HepG2 (cell line): Measurements from ENCODE around the gene CCT7. TPM values are rescaled to one million over a fixed set of nuclear protein-coding genes. Genes with fewer than 3 reads are reported as not detected.

Experiments
- ESRRA ChIP-seq: sonication (generic); formaldehyde crosslinking; IDR thresholded peaks from 2 replicates; pipeline ENCODE4 v1.5.1; 2020; ENCODE audit warnings: mild to moderate bottlenecking, low read depth, missing genetic modification reagents
- FOXA1 ChIP-seq, 2 experiments: fragments of 450-650 bp in 1 of 2; sonication (generic) in 1 of 2; formaldehyde crosslinking in 1 of 2; IDR thresholded peaks; 2 replicates each; pipeline versions ENCODE4 v1.4.0 to v1.6.1; 2016 to 2020; ENCODE audit warnings: missing genetic modification reagents in 1 of 2
- JUNB ChIP-seq: sonication (generic); formaldehyde crosslinking; IDR thresholded peaks from 2 replicates; pipeline ENCODE4 v1.8.0; 2022; ENCODE audit warnings: missing genetic modification reagents, mild to moderate bottlenecking, borderline replicate concordance
- MED8 ChIP-seq: sonication (generic); formaldehyde crosslinking; IDR thresholded peaks from 2 replicates; pipeline ENCODE4 v1.8.1; 2023; ENCODE audit warnings: mild to moderate bottlenecking, missing genetic modification reagents; ENCODE audit not compliant: insufficient replicate concordance
- RFXANK ChIP-seq: IDR thresholded peaks from 2 replicates; pipeline ENCODE4 v1.6.1; 2016
- RXRB ChIP-seq: IDR thresholded peaks from 2 replicates; pipeline ENCODE4 v1.6.1; 2016; ENCODE audit warnings: borderline replicate concordance, missing genetic modification reagents, missing compliant biosample characterization
- SIX1 ChIP-seq: sonication (generic); formaldehyde crosslinking; IDR thresholded peaks from 2 replicates; pipeline ENCODE4 v1.4.0; 2020; ENCODE audit warnings: missing genetic modification reagents, borderline replicate concordance
- SMYD3 ChIP-seq: sonication (generic); formaldehyde crosslinking; IDR thresholded peaks from 2 replicates; pipeline ENCODE4 v1.8.1; 2023; ENCODE audit warnings: mild to moderate bottlenecking, missing genetic modification reagents
- ZEB1 ChIP-seq: IDR thresholded peaks from 2 replicates; pipeline ENCODE4 v1.6.1; 2012; ENCODE audit warnings: mild to moderate bottlenecking, low read depth, inconsistent platforms; ENCODE audit not compliant: insufficient replicate concordance
- ZMYM2 ChIP-seq: sonication (generic); formaldehyde crosslinking; IDR thresholded peaks from 2 replicates; pipeline ENCODE4 v1.8.0; 2022; ENCODE audit warnings: mild to moderate bottlenecking, missing genetic modification reagents
- ZNF343 ChIP-seq: sonication (generic); formaldehyde crosslinking; IDR thresholded peaks from 2 replicates; pipeline ENCODE4 v1.4.0; 2020; ENCODE audit warnings: mild to moderate bottlenecking, missing genetic modification reagents
- ZNF496 ChIP-seq: sonication (generic); formaldehyde crosslinking; IDR thresholded peaks from 2 replicates; pipeline ENCODE4 v1.8.1; 2023; ENCODE audit warnings: mild to moderate bottlenecking, moderate library complexity, missing genetic modification reagents; ENCODE audit not compliant: insufficient replicate concordance
- ZNF614 ChIP-seq: IDR thresholded peaks from 2 replicates; pipeline ENCODE4 v1.6.1; 2018; ENCODE audit warnings: missing biosample characterization, missing genetic modification reagents, inconsistent platforms, borderline replicate concordance
- ZNF776 ChIP-seq: sonication (generic); formaldehyde crosslinking; IDR thresholded peaks from 2 replicates; pipeline ENCODE4 v1.4.0; 2020; ENCODE audit warnings: mild to moderate bottlenecking, missing genetic modification reagents
- polyA plus RNA-seq, 8 experiments: library from polyadenylated mRNA; depleted of rRNA in 3 of 8; stranded (reverse) in 7 of 8; unstranded in 1 of 8; fragments of >200 nt; fragmentation: Illumina TruSeq in 4 of 8; extraction: Trizol in 4 of 8; gene quantifications; 2 replicates each; pipeline versions ENCODE4 v1.2.1 to v1.2.3, GENCODE V29; 2011 to 2016; ENCODE audit warnings: low read depth in 4 of 8, missing spikeins in 1 of 8, mixed read lengths in 1 of 8; ENCODE audit not compliant: insufficient read depth in 1 of 8
- total RNA-seq, 5 experiments: library from RNA; depleted of rRNA; stranded (reverse); fragments of >200 nt; fragmentation: Illumina TruSeq; extraction: Trizol; gene quantifications; 2 replicates each; pipeline ENCODE4 v1.2.3, GENCODE V29; 2016; ENCODE audit warnings: low read depth in 1 of 5
- TF ChIP-seq, protein P1 (sequence below): sonication (generic); formaldehyde crosslinking; IDR thresholded peaks from 2 replicates; pipeline ENCODE4 v1.8.0; 2023; ENCODE audit warnings: mild to moderate bottlenecking, missing genetic modification reagents
- TF ChIP-seq, protein P2 (sequence below): sonication (generic); formaldehyde crosslinking; IDR thresholded peaks from 2 replicates; pipeline ENCODE4 v1.8.0; 2022; ENCODE audit warnings: missing genetic modification reagents, mild to moderate bottlenecking, borderline replicate concordance
- TF ChIP-seq, protein P3 (sequence below): sonication (generic); formaldehyde crosslinking; IDR thresholded peaks from 2 replicates; pipeline ENCODE4 v1.5.1; 2020; ENCODE audit warnings: missing genetic modification reagents, mild to moderate bottlenecking, borderline replicate concordance
- TF ChIP-seq, protein P4 (sequence below): sonication (generic); formaldehyde crosslinking; conservative IDR thresholded peaks from 2 replicates; pipeline ENCODE4 v1.8.0; 2022; ENCODE audit warnings: mild to moderate bottlenecking, moderate library complexity, missing genetic modification reagents
- TF ChIP-seq, protein P5 (sequence below): sonication (generic); formaldehyde crosslinking; IDR thresholded peaks from 2 replicates; pipeline ENCODE4 v1.4.0; 2020; ENCODE audit warnings: mild to moderate bottlenecking, missing genetic modification reagents, borderline replicate concordance

The CCT7 gene
- total and polyA plus RNA-seq, 2 of the 13 experiments (the other 11 are each of a cell fraction or from before 2014, with no cell fraction given) = 347 to 517 TPM

DNA sequence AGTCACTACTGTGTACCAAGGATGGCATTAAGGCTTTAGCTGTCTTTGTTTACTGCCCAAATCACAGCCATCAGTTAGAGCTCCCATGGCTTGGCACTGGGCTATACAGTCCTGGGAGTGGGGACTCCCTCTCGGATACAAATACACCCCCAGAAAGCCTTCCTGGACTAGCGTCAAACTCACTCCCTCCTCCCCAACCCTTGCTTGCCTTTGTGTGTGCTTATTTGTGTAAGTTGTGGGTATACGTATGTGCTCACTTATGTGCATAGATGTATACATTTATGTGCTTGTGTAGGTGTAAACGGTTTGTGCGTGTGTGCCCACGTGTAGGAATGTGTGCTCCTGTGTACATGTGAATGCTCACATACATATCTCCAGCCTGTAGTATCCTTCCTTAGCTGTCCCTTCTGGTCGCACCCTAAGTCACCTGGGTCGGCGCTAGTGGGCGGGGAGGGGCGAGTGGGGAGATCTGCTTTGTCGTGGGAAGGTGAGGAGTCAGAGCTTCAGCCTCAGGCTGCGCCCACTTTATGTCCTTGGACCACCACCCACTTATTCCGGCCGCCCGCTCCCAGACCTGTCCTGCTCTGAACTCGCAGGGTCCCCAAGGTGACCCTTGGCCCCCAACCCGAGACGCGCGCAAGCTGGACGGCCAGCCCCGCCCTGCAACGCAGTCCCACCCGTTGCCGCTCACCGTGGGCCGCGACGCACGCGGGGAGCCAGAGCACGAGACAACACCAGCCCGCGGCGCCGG is 1.5 kb upstream of the CCT7 start (continued):
- TF ChIP-seq FOXA1 (IDR thresholded peaks at IDR 0.05) = no peak
- TF ChIP-seq FOXA1 (CRISPR knock-in tag; IDR thresholded peaks at IDR 0.05) = no peak
- TF ChIP-seq RFXANK (CRISPR knock-in tag) = no peak
- TF ChIP-seq, protein P1, sequence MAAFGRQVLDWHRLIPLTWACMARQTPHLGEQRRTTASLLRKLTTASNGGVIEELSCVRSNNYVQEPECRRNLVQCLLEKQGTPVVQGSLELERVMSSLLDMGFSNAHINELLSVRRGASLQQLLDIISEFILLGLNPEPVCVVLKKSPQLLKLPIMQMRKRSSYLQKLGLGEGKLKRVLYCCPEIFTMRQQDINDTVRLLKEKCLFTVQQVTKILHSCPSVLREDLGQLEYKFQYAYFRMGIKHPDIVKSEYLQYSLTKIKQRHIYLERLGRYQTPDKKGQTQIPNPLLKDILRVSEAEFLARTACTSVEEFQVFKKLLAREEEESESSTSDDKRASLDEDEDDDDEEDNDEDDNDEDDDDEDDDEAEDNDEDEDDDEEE (CRISPR knock-in tag) = 0 out of 2 replicates have a peak, but pooled peaks have one; percentile 25
- TF ChIP-seq, protein P2, sequence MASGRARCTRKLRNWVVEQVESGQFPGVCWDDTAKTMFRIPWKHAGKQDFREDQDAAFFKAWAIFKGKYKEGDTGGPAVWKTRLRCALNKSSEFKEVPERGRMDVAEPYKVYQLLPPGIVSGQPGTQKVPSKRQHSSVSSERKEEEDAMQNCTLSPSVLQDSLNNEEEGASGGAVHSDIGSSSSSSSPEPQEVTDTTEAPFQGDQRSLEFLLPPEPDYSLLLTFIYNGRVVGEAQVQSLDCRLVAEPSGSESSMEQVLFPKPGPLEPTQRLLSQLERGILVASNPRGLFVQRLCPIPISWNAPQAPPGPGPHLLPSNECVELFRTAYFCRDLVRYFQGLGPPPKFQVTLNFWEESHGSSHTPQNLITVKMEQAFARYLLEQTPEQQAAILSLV = no peak
- no peak for TF ChIP-seq SIX1 (CRISPR knock-in tag)
- TF ChIP-seq, protein P3, sequence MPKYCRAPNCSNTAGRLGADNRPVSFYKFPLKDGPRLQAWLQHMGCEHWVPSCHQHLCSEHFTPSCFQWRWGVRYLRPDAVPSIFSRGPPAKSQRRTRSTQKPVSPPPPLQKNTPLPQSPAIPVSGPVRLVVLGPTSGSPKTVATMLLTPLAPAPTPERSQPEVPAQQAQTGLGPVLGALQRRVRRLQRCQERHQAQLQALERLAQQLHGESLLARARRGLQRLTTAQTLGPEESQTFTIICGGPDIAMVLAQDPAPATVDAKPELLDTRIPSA (CRISPR knock-in tag) = no peak
- TF ChIP-seq MED8 (CRISPR knock-in tag) = no peak
- no peak for TF ChIP-seq ZMYM2 (CRISPR knock-in tag)
- peak; percentile 28 for TF ChIP-seq ZNF776 (CRISPR knock-in tag)
- no peak for TF ChIP-seq ZEB1
- TF ChIP-seq ZNF343 (CRISPR knock-in tag) = no peak
- TF ChIP-seq, protein P4, sequence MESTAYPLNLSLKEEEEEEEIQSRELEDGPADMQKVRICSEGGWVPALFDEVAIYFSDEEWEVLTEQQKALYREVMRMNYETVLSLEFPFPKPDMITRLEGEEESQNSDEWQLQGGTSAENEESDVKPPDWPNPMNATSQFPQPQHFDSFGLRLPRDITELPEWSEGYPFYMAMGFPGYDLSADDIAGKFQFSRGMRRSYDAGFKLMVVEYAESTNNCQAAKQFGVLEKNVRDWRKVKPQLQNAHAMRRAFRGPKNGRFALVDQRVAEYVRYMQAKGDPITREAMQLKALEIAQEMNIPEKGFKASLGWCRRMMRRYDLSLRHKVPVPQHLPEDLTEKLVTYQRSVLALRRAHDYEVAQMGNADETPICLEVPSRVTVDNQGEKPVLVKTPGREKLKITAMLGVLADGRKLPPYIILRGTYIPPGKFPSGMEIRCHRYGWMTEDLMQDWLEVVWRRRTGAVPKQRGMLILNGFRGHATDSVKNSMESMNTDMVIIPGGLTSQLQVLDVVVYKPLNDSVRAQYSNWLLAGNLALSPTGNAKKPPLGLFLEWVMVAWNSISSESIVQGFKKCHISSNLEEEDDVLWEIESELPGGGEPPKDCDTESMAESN (CRISPR knock-in tag) = no peak
- no peak for TF ChIP-seq RXRB
- no peak for TF ChIP-seq JUNB (CRISPR knock-in tag)
- TF ChIP-seq SMYD3 = no peak
- no peak for TF ChIP-seq ZNF614
- TF ChIP-seq ZNF496 = no peak
- TF ChIP-seq, protein P5, sequence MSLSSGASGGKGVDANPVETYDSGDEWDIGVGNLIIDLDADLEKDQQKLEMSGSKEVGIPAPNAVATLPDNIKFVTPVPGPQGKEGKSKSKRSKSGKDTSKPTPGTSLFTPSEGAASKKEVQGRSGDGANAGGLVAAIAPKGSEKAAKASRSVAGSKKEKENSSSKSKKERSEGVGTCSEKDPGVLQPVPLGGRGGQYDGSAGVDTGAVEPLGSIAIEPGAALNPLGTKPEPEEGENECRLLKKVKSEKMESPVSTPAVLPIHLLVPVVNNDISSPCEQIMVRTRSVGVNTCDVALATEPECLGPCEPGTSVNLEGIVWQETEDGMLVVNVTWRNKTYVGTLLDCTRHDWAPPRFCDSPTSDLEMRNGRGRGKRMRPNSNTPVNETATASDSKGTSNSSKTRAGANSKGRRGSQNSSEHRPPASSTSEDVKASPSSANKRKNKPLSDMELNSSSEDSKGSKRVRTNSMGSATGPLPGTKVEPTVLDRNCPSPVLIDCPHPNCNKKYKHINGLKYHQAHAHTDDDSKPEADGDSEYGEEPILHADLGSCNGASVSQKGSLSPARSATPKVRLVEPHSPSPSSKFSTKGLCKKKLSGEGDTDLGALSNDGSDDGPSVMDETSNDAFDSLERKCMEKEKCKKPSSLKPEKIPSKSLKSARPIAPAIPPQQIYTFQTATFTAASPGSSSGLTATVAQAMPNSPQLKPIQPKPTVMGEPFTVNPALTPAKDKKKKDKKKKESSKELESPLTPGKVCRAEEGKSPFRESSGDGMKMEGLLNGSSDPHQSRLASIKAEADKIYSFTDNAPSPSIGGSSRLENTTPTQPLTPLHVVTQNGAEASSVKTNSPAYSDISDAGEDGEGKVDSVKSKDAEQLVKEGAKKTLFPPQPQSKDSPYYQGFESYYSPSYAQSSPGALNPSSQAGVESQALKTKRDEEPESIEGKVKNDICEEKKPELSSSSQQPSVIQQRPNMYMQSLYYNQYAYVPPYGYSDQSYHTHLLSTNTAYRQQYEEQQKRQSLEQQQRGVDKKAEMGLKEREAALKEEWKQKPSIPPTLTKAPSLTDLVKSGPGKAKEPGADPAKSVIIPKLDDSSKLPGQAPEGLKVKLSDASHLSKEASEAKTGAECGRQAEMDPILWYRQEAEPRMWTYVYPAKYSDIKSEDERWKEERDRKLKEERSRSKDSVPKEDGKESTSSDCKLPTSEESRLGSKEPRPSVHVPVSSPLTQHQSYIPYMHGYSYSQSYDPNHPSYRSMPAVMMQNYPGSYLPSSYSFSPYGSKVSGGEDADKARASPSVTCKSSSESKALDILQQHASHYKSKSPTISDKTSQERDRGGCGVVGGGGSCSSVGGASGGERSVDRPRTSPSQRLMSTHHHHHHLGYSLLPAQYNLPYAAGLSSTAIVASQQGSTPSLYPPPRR = 0 out of 2 replicates have a peak, but pooled peaks have one; percentile 19
- peak; percentile 77 for TF ChIP-seq ESRRA (CRISPR knock-in tag)
